Endothelial cell of umbilical vein (primary cell): ENCODE measurements around the gene CDH20.

Experiments
- EZH2 ChIP-seq: IDR thresholded peaks from 2 replicates; pipeline ENCODE4 v1.6.1; 2012; ENCODE audit warnings: borderline replicate concordance, low read depth, mild to moderate bottlenecking, moderate library complexity, low read length, inconsistent platforms; ENCODE audit not compliant: severe bottlenecking
- POLR2A ChIP-seq: IDR thresholded peaks from 2 replicates; pipeline ENCODE4 v1.6.1; 2012; ENCODE audit warnings: low read depth, mild to moderate bottlenecking, control low read depth, low read length
- POLR2AphosphoS5 ChIP-seq: IDR thresholded peaks from 2 replicates; pipeline ENCODE4 v1.6.1; 2012; ENCODE audit warnings: low read depth, mild to moderate bottlenecking, control low read depth, low read length, moderate library complexity; ENCODE audit not compliant: insufficient read depth
- TF ChIP-seq, protein P1 (sequence below), 2 donors: IDR thresholded peaks; 1 replicate in 1 of 2; 2 replicates in 1 of 2; pipeline ENCODE4 v1.5.1; 2011; ENCODE audit warnings: low read length in 2 of 2, mild to moderate bottlenecking in 2 of 2, moderate library complexity in 2 of 2, control low read depth in 1 of 2, inconsistent platforms in 1 of 2, low read depth in 1 of 2; ENCODE audit not compliant: insufficient read depth in 1 of 2; ENCODE audit errors: extremely low read depth in 1 of 2
- TF ChIP-seq, protein P2 (sequence below): IDR thresholded peaks from 2 replicates; pipeline ENCODE4 v1.6.1; 2011; ENCODE audit not compliant: insufficient read depth, insufficient read length

DNA sequence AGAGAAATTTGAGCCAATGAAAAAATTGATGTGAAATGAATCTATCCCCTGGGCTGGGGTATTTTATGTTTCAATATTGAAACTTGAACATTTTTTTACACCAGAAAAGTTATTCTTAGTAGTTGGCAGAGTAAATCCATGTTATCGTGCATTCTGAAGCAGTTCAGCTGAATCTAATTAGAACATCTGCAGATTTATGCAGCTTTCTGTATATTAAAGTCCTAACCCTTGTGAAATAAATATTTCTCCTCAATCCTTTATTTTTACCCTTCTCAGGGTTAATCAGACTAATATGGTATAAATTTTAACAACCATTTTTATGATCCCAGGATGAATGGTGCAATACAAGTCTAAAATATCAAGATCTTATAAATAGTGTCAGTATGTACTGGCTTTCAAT, 69.5 kb downstream of the CDH20 start:
- TF ChIP-seq, protein P1, sequence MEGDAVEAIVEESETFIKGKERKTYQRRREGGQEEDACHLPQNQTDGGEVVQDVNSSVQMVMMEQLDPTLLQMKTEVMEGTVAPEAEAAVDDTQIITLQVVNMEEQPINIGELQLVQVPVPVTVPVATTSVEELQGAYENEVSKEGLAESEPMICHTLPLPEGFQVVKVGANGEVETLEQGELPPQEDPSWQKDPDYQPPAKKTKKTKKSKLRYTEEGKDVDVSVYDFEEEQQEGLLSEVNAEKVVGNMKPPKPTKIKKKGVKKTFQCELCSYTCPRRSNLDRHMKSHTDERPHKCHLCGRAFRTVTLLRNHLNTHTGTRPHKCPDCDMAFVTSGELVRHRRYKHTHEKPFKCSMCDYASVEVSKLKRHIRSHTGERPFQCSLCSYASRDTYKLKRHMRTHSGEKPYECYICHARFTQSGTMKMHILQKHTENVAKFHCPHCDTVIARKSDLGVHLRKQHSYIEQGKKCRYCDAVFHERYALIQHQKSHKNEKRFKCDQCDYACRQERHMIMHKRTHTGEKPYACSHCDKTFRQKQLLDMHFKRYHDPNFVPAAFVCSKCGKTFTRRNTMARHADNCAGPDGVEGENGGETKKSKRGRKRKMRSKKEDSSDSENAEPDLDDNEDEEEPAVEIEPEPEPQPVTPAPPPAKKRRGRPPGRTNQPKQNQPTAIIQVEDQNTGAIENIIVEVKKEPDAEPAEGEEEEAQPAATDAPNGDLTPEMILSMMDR (IDR thresholded peaks at IDR 0.05; ENCODE audit: extremely low read depth in 1 of 2, insufficient read depth in 1 of 2, low read depth in 1 of 2, low read length in 2 of 2), result no peak
- no peak for TF ChIP-seq POLR2AphosphoS5
- no peak for TF ChIP-seq POLR2A
- TF ChIP-seq EZH2, result no peak
- TF ChIP-seq, protein P2, sequence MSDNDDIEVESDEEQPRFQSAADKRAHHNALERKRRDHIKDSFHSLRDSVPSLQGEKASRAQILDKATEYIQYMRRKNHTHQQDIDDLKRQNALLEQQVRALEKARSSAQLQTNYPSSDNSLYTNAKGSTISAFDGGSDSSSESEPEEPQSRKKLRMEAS, result no peak
